H9 (cell line): ENCODE results near the gene KIF16B. TPM values are rescaled to one million over a fixed set of nuclear protein-coding genes. Genes with fewer than 3 reads are reported as not detected.

Experiments used
- DNase-seq: peaks from one replicate; pipeline ENCODE4 v3.0.0-alpha.2; 2017
- H2AFZ ChIP-seq: one replicate; pipeline ENCODE4 v1.6.1; 2013; ENCODE audit warnings: mild to moderate bottlenecking, low read length, control low read depth, moderate library complexity
- H2AK5ac ChIP-seq: 2 replicates; pipeline ENCODE4 v1.6.1; 2013; ENCODE audit warnings: low read length, control low read depth, mixed read lengths; ENCODE audit not compliant: insufficient read length
- H2BK120ac ChIP-seq: one replicate; pipeline ENCODE4 v1.6.1; 2013; ENCODE audit warnings: low read depth, mild to moderate bottlenecking, low read length, control low read depth, inconsistent platforms; ENCODE audit not compliant: poor library complexity, severe bottlenecking
- H2BK12ac ChIP-seq: 2 replicates; pipeline ENCODE4 v1.6.1; 2013; ENCODE audit warnings: low read length, control low read depth, mixed read lengths, low read depth; ENCODE audit not compliant: insufficient read length
- H2BK15ac ChIP-seq: 2 replicates; pipeline ENCODE4 v1.6.1; 2013; ENCODE audit warnings: low read depth, low read length, control low read depth
- H2BK20ac ChIP-seq: one replicate; pipeline ENCODE4 v1.6.1; 2013; ENCODE audit warnings: low read depth, mild to moderate bottlenecking, low read length, control low read depth, inconsistent platforms; ENCODE audit not compliant: poor library complexity, severe bottlenecking
- H2BK5ac ChIP-seq: 2 replicates; pipeline ENCODE4 v1.6.1; 2013; ENCODE audit warnings: low read length, control low read depth, mixed read lengths; ENCODE audit not compliant: insufficient read length
- H3K14ac ChIP-seq: 2 replicates; pipeline ENCODE4 v1.6.1; 2013; ENCODE audit warnings: low read length, control low read depth; ENCODE audit not compliant: insufficient read depth
- H3K18ac ChIP-seq: 2 replicates; pipeline ENCODE4 v1.6.1; 2013; ENCODE audit warnings: low read depth, mild to moderate bottlenecking, mixed read lengths, low read length, control low read depth; ENCODE audit not compliant: insufficient read length
- H3K23ac ChIP-seq: 2 replicates; pipeline ENCODE4 v1.6.1; 2013; ENCODE audit warnings: low read length, control low read depth, mixed read lengths, low read depth; ENCODE audit not compliant: insufficient read length
- H3K23me2 ChIP-seq: 2 replicates; pipeline ENCODE4 v1.6.1; 2013; ENCODE audit warnings: low read depth, mild to moderate bottlenecking, mixed read lengths, low read length, control low read depth; ENCODE audit not compliant: insufficient read length, poor library complexity, severe bottlenecking
- H3K27ac ChIP-seq: 2 replicates; pipeline ENCODE4 v1.5.1; 2013; ENCODE audit warnings: low read length, control low read depth, mixed read lengths, low read depth; ENCODE audit not compliant: insufficient read length
- H3K27me3 ChIP-seq: 2 replicates; pipeline ENCODE4 v1.6.1; 2013; ENCODE audit warnings: low read length, control low read depth, inconsistent platforms; ENCODE audit not compliant: insufficient read depth
- H3K4ac ChIP-seq: 2 replicates; pipeline ENCODE4 v1.6.1; 2013; ENCODE audit warnings: low read depth, mild to moderate bottlenecking, control low read depth, inconsistent platforms, low read length, moderate library complexity
- H3K4me1 ChIP-seq: 2 replicates; pipeline ENCODE4 v1.6.1; 2013; ENCODE audit warnings: low read length, control low read depth, inconsistent platforms; ENCODE audit not compliant: insufficient read depth
- H3K4me2 ChIP-seq: 2 replicates; pipeline ENCODE4 v1.6.1; 2013; ENCODE audit warnings: low read length, control low read depth, mixed read lengths; ENCODE audit not compliant: insufficient read length, insufficient read depth
- H3K56ac ChIP-seq: 2 replicates; pipeline ENCODE4 v1.6.1; 2013; ENCODE audit warnings: low read depth, mild to moderate bottlenecking, mixed read lengths, low read length, control low read depth; ENCODE audit not compliant: insufficient read length
- H3K79me1 ChIP-seq: 2 replicates; pipeline ENCODE4 v1.6.1; 2013; ENCODE audit warnings: low read depth, mild to moderate bottlenecking, moderate library complexity, low read length, control low read depth, inconsistent platforms; ENCODE audit not compliant: insufficient read depth, poor library complexity, severe bottlenecking
- H3K79me2 ChIP-seq: 2 replicates; pipeline ENCODE4 v1.6.1; 2013; ENCODE audit warnings: low read length, control low read depth, inconsistent platforms; ENCODE audit not compliant: insufficient read depth
- H3K9ac ChIP-seq: 2 replicates; pipeline ENCODE4 v1.6.1; 2013; ENCODE audit warnings: low read length, control low read depth, mixed read lengths; ENCODE audit not compliant: insufficient read length; ENCODE audit errors: extremely low read depth
- H3K9me3 ChIP-seq: one replicate; pipeline ENCODE4 v1.6.1; 2013; ENCODE audit warnings: low read depth, low read length, inconsistent platforms; ENCODE audit not compliant: control insufficient read depth
- H3T11ph ChIP-seq: one replicate; pipeline ENCODE4 v1.6.1; 2013; ENCODE audit warnings: mild to moderate bottlenecking, low read length, control low read depth, inconsistent platforms
- H4K20me1 ChIP-seq: one replicate; pipeline ENCODE4 v1.6.1; 2013; ENCODE audit not compliant: control insufficient read depth, insufficient read length, insufficient read depth
- H4K5ac ChIP-seq: 2 replicates; pipeline ENCODE4 v1.6.1; 2013; ENCODE audit warnings: low read depth, mild to moderate bottlenecking, mixed read lengths, low read length, control low read depth; ENCODE audit not compliant: insufficient read length
- H4K8ac ChIP-seq: replicated peaks from 2 replicates; pipeline ENCODE4 v1.6.1; 2013; ENCODE audit warnings: low read length, control low read depth, mixed read lengths, low read depth; ENCODE audit not compliant: insufficient read length
- H4K91ac ChIP-seq: 2 replicates; pipeline ENCODE4 v1.6.1; 2013; ENCODE audit warnings: low read depth, mild to moderate bottlenecking, moderate library complexity, mixed read lengths, low read length, control low read depth; ENCODE audit not compliant: insufficient read length
- H3K27ac Mint-ChIP-seq, 3 experiments: 2 replicates in 2 of 3; 3 replicates in 1 of 3; pipeline ENCODE4 v1.8.0; 2020 to 2021; ENCODE audit warnings: mixed read lengths in 3 of 3, mild to moderate bottlenecking in 1 of 3, moderate library complexity in 1 of 3
- H3K27me3 Mint-ChIP-seq: 2 replicates; pipeline ENCODE4 v1.8.0; 2021; ENCODE audit warnings: low read depth, mild to moderate bottlenecking, moderate library complexity, mixed read lengths
- H3K36me3 Mint-ChIP-seq, 3 experiments: 2 replicates in 2 of 3; 3 replicates in 1 of 3; pipeline ENCODE4 v1.8.0; 2020 to 2021; ENCODE audit warnings: low read depth in 3 of 3, mixed read lengths in 3 of 3; ENCODE audit not compliant: insufficient read depth in 1 of 3
- H3K4me1 Mint-ChIP-seq, 2 experiments: 2 replicates each; pipeline ENCODE4 v1.8.0; 2020; ENCODE audit warnings: mixed read lengths in 2 of 2
- H3K4me3 Mint-ChIP-seq, 2 experiments: 2 replicates in 1 of 2; 3 replicates in 1 of 2; pipeline ENCODE4 v1.8.0; 2020 to 2021; ENCODE audit warnings: mild to moderate bottlenecking in 2 of 2, mixed read lengths in 2 of 2, moderate library complexity in 1 of 2
- H3K9me3 Mint-ChIP-seq, 2 experiments: 2 replicates in 1 of 2; 3 replicates in 1 of 2; pipeline ENCODE4 v1.8.0; 2020; ENCODE audit warnings: mild to moderate bottlenecking in 2 of 2, mixed read lengths in 2 of 2, moderate library complexity in 1 of 2
- WGBS: extraction: QIAGEN DNeasy Blood & Tissue Kit; methylation state at CpG from one replicate; pipeline ENCODE4 v1.1.7; 2013; ENCODE audit warnings: missing lambda C conversion rate, low lambda C conversion rate, mixed read lengths; ENCODE audit not compliant: insufficient read length; ENCODE audit errors: extremely low coverage; 5-methylcytosine and 5-hydroxymethylcytosine counted together
- total RNA-seq: library from RNA; stranded (reverse); gene quantifications from 2 replicates; pipeline ENCODE4 v1.2.1, GENCODE V29; 2021
- TF ChIP-seq, protein P1 (sequence below): fragments of 200-600 bp; sonication (generic); conservative IDR thresholded peaks from 3 replicates; pipeline ENCODE4 v1.8.0; 2021; ENCODE audit warnings: antibody characterized with exemption, mild to moderate bottlenecking

Gene KIF16B
- total RNA-seq, 1 experiment from 2014 or later, result 7.4 TPM

DNA sequence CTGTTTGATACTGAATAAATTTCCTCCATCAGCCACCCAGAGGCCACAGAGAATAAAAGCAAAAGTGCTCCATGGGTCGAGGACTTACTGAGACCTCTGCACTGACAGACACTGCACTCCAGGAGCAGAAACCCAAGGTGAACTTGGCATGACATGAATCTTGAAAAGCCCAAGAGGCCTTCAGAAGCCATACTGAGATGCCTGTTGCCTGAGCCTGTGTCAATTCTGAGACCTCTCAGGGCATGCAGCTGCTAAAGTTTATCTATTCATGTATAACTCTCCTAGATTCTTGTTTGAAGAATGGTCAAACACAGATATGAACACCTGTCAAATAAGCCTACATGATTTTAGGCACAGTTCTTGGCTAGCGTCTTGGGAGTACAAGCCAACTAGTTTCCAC lies 145.7 kb downstream of the KIF16B start:
- peaks cover 20 to 30% (median 22%) of the 10 kb centered on the region in 3 experiments; a peak in 6 of 7 replicates for H3K36me3 Mint-ChIP-seq
- Histone ChIP-seq H2AFZ (no peak overlapping the region), H3K14ac (no peak overlapping the region), H2BK120ac (no peak overlapping the region), H4K5ac (no peak overlapping the region), H3K4me2 (no peak overlapping the region), H2BK15ac (no peak overlapping the region), H3K79me1 (no peaks in the 10 kb centered on the region), H2BK12ac (no peak overlapping the region), H4K91ac (no peak overlapping the region), H3K18ac (no peak overlapping the region), H2AK5ac (no peak overlapping the region), H3K9ac (no peak overlapping the region), H2BK5ac (no peak overlapping the region), H3K27me3 (no peaks in the 10 kb centered on the region), H4K20me1 (no peaks in the 10 kb centered on the region), H3T11ph (no peak overlapping the region), H4K8ac (no peak overlapping the region), H3K23ac (no peak overlapping the region), H3K9me3 (no peaks in the 10 kb centered on the region), H3K4ac (no peak overlapping the region), H3K56ac (no peak overlapping the region), H2BK20ac (no peak overlapping the region), H3K23me2 (no peaks in the 10 kb centered on the region), H3K27ac (no peak overlapping the region), H3K4me1 (0 out of 2 replicates have a peak, but pooled peaks cover 3% of the 10 kb centered on the region), H3K79me2 (no peaks in the 10 kb centered on the region)
- TF ChIP-seq, protein P1, sequence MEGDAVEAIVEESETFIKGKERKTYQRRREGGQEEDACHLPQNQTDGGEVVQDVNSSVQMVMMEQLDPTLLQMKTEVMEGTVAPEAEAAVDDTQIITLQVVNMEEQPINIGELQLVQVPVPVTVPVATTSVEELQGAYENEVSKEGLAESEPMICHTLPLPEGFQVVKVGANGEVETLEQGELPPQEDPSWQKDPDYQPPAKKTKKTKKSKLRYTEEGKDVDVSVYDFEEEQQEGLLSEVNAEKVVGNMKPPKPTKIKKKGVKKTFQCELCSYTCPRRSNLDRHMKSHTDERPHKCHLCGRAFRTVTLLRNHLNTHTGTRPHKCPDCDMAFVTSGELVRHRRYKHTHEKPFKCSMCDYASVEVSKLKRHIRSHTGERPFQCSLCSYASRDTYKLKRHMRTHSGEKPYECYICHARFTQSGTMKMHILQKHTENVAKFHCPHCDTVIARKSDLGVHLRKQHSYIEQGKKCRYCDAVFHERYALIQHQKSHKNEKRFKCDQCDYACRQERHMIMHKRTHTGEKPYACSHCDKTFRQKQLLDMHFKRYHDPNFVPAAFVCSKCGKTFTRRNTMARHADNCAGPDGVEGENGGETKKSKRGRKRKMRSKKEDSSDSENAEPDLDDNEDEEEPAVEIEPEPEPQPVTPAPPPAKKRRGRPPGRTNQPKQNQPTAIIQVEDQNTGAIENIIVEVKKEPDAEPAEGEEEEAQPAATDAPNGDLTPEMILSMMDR, result no peak
- H3K4me3 Mint-ChIP-seq, result no peak overlapping the region
- H3K4me1 Mint-ChIP-seq, result peaks cover 5% of the 10 kb centered on the region in 2 experiments
- WGBS, result no CpG with 5 or more reads among the region's 2 CpGs
- no peak for DNase-seq
- peaks cover 0 to 3% of the 10 kb centered on the region in 2 experiments; a peak in 2 of 5 replicates for H3K9me3 Mint-ChIP-seq
- no peak overlapping the region for H3K27ac Mint-ChIP-seq
- H3K27me3 Mint-ChIP-seq, result no peaks in the 10 kb centered on the region
